HTERT RPE-1 (cell line): ENCODE measurements around the gene TGFBR2.

Experiments used
- in situ Hi-C: fragments of 300-500 bp; cut with MboI; formaldehyde crosslinking; loops from 4 replicates; pipeline ENCODE4 v1.14.3; 2020; ENCODE audit warnings: low sequenced_read_pairs

Gene TGFBR2

DNA sequence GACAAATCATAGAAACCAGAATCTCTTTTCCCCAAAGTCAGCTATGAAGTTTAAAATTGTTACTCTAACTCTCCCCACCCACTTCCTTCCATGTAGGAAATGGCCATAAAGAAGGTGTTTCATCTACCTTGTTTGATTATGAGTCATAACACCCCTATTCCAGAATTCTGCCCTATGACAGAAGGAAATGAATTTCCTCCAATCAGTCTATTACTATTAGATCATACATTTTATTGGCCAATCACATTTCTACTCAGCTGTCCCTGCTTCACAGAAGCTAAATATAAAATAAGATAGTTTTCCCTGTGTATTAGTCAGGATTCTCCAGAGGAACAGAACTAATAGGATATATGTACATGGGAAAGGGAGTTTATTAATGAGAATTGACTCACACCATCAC lies 102.1 kb downstream of the TGFBR2 start:
- in situ Hi-C loops = no loop called here

DNA sequence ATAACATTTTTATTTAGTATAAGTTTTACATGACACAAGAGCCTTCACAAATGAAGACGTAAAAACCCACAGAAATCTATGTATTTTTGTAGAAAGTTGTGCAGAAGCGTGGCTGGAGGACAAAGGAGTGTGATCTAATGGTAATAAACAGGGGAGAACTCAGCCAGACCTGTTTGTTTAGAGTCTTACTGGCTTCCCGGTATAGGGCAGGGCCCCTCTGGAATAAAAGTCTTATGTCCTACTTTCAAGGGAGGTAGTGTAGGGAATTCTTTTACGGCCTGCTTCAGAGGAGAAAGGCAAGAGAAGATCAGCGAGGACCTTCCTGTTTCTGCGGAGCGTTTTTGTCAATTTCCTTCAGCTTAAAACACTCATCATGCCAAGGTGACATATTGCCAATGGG lies 103.6 kb downstream of the TGFBR2 start:
- in situ Hi-C loops = no loop called here

- in situ Hi-C loops = no loop called here
Observed at GRCh38 chr3:30711151-30711550, 104.8 kb downstream of the TGFBR2 start.

- in situ Hi-C loops = no loop called here
Observed at GRCh38 chr3:30711867-30712266, 105.5 kb downstream of the TGFBR2 start.

- in situ Hi-C loops = no loop called here
Observed at GRCh38 chr3:30712991-30713390, 106.6 kb downstream of the TGFBR2 start.

DNA sequence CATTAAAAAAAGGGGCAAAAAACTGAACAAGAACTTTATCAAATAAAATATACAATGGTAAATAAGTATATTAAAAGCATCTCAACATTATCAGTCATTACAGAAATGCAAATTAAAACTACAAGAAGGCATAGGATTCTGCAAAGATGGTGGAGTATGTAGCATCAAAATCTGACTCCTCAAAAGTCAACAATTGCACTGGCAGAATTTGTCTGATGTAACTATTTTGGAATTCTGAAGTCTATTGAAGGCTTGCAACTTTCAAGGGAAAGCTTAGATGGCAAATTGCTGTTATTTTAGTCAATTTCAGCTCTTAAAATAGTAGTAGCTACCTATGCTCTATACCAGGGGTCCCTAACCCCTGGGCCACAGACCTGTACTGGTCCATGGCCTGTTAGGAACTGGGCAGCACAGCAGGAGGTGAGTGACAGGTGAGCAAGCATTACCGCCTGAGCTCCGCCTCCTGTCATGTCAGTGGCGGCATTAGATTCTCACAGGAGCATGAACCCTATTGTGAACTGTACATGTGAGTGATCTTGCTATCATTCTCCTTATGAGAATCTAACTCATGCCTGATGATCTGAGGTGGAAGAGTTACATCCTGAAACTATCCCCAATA lies 107.6 kb downstream of the TGFBR2 start:
- in situ Hi-C loops = no loop called here

DNA sequence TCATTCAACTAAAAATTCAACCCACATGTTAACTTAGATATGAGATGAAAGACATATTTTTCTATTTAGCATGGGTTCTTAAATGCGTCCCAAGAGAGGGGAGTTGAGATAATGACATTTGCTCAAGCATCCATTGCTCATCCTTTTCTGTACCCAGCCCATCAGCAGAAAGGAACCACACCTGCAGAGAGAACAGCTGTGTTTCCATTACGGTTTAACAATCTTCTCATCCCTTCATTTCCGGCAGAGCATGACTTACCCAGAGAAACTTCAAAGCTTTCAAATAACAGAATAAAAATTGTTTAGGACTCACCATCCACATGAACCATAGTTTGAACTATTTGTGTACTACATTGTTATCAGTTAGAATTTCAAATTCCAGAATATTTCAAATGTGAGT lies 113.1 kb downstream of the TGFBR2 start:
- in situ Hi-C loops = no loop called here

- in situ Hi-C loops = no loop called here
Observed at GRCh38 chr3:30720586-30721313, 114.3 kb downstream of the TGFBR2 start.

GRCh38 chr3:30721314-30721634 lies 114.9 kb downstream of the TGFBR2 start:
- in situ Hi-C loops = no loop called here

GRCh38 chr3:30723211-30723610 lies 116.8 kb downstream of the TGFBR2 start:
- in situ Hi-C loops = no loop called here

DNA sequence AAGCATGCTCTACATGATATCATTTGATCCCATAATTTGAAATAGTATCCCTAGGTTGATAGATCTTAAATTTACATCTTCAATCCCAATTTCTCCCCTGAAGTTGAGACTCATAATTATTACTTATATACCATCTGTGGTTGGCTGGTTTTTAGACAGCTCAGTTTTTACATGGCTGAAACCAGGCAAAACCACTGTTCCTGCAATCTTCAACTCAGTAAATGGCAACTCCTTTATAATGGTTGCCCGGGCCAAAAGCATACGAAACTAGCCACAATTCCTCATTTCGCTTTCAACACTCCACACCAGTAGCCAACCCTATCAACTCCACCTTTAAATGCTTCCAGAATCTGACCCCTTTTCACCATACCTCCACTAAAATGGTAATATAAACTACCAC lies 118.5 kb downstream of the TGFBR2 start:
- in situ Hi-C loops = no loop called here

DNA sequence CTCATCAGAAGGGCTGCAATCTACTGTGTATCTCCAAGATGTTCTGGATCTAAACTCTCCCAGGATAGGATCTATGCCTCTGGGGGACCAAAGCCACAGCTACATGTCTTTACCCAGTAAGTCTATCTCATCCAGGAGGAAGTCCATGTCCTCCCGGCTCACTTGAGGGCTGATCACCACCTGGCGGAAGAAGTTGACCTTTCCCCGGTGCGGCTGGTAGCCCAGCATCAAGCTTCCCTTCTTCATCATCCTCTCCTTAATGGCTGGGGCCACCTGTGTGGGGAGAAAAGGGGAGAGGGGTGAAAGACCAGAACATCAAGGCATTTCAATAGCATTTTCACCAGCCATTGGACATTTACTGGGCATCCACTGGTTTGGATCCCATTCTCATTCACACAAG lies 121.7 kb downstream of the TGFBR2 start:
- in situ Hi-C loops = no loop called here

GRCh38 chr3:30729512-30729911 lies 123.1 kb downstream of the TGFBR2 start:
- in situ Hi-C loops = no loop called here

DNA sequence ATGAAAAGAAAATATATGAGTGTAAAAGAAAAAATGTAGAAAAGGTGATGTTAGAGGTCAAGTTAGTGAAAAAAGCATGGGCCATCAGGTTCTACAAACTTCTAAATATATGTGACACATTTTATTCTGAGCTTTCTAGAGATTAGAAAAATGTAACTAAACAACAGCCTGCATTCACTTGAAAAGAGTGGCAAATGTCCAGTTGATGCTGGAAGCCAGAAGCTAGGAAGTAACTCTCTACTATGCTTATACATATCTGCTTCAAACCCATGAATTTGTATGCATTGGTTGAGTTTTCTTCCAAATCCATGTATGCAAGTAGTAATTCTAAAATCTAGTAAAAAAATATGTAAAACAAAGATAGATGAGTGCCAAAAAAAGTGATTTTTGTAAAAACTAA lies 123.5 kb downstream of the TGFBR2 start:
- in situ Hi-C loops = no loop called here

DNA sequence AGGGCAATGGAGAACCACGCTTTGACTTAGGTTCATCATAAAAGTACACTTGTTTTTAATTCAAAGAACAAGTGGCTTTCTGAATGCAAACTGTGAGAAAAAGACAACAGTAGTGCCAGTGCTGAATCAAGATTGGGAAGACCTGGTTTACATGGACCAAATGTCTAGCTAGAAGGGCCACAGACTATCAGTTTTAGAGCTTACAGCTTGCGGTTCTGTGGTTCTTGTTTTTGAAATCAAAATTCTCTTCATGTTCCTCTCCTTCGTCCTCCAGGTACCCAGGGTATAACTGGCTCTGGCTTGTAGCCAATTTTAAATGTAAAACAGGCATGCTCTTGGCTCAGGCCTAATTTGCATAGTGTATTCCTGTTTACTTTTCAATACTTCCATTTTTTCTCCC lies 124.6 kb downstream of the TGFBR2 start:
- in situ Hi-C loops = no loop called here

DNA sequence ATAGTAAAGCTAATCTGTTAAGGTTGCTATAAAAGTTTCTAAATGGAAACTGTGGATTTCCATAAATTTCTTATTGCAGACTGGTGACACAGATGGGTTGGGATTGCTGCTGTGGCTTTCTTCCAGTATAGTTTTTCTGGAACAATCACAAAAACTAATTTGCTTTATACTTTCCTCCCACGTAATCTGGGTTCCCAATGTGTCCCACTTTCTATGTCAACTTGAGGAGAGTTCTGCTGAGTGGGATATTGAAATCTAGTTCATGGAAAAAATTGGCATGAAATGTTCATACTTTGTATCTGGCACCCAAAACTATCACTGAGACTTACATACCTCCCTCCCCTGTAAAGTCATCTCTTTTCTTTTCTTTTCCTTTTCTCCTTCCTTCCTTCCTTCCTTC lies 126.8 kb downstream of the TGFBR2 start:
- in situ Hi-C loops = no loop called here

DNA sequence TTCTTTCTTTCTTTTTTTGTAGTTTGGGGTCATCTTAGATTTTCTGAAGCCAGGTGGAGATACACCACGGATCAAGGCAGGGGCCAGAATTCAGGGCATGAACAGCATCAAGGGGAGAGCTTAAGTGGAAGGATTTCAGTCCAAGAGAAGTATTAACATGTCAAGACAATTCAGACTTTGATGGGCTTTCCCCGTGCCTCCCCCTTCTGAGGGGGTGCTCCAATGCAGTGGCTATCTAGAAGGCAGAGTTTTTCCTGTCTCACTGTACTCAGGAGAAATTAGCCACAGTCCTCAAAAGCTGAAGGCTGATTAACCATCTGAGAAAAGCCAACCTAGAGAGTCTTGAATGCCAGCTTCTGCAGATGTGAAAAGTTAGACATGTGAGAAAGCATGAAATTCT lies 127.3 kb downstream of the TGFBR2 start:
- in situ Hi-C loops = no loop called here

DNA sequence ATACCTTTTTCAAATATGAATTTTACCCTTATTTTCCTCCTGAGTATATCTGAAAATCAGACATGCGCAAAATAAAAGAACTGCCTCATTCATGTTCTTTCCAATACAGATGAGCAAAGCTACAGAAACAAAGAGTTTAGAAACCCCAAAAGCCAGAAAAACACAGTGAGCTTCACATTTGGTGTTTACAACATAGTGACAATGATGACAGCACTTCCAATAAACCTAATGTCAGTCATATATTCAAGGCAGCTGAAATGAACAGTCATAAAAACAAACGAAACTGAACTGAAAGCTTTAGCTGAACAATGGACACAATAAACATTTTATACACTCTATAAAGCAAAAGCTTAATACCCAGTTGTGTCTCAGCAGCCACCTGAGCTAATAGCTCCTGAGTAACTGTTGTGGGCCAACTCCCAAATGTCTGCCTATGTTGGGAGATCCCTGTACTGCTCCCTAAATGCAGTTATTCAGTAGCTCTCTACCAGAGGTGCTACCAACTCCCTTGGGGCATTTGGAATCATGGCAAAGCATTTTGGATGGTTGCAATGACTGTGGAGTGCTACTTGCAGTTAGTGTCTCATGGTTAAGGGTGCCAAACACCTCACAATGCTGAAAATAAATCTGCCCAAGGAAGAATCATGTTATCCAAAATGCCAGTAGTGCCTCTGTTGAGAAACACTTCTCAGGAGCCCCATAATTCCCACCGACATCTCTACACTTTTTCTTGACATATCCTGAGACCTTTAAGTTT lies 131.5 kb downstream of the TGFBR2 start:
- in situ Hi-C loops = no loop called here

DNA sequence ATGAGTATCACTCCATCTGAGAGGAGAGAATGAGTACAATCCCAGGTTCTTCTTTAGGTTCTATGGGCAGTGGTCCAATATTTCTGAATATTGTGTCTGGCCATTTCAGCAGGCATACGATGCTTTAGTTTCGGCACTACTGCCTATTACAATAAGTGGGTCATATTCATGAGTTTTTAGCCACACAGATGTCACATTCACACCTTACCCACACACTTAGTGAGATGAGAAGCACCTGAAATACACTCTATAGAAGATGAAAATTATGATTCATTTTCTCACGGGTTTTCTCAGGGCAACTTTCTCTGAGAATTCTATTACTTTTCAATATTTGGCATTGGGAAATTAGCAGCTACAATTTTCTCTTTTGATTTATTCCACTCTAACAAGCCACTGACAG lies 132.2 kb downstream of the TGFBR2 start:
- in situ Hi-C loops = no loop called here

DNA sequence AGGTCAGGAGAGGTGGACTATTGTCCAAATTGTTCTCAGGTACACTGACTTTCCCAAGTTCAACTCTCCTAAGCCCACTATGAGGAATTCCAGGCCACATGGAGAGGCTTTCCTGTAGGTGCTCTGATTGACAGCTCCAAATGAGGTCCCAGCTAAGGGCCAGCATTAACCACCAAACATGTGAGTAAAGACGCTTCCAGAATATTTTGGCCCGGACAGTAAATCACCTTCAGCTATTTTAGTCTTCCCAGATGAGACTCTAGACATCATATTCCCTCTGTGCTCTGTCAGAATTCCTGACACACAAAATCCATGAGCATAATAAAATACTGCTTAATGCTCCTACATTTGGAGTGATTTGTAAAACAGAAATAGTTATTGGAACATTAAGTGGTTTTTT lies 135.5 kb downstream of the TGFBR2 start:
- in situ Hi-C loops = no loop called here

- in situ Hi-C loops = no loop called here
Observed at GRCh38 chr3:30742796-30743619, 136.6 kb downstream of the TGFBR2 start.
